B cell (primary cell): Measurements from ENCODE around the gene GPR75. TPM values are rescaled to one million over a fixed set of nuclear protein-coding genes. Genes with fewer than 3 reads are reported as not detected.

Source experiments
- ATAC-seq: fragments of 200-7000 bp; cut with Tn5 transposase; one replicate; pipeline ENCODE4 v1.10.0; 2021; ENCODE audit warnings: low read depth, mild to moderate bottlenecking, moderate number of reproducible peaks, moderate library complexity
- CTCF ChIA-PET: fragments of 350-600 bp; sonication (Branson Sonifier 250); formaldehyde crosslinking; loops from one replicate; lab custom pipeline; 2021; ENCODE audit warnings: antibody characterized with exemption, inconsistent platforms; lab: Charles Lee
- POLR2A ChIA-PET: fragments of 350-600 bp; sonication (Branson Sonifier 250); formaldehyde crosslinking; loops from one replicate; lab custom pipeline; 2021; ENCODE audit warnings: antibody characterized with exemption; lab: Charles Lee
- DNase-seq: peaks from one replicate; pipeline ENCODE4 v3.0.0; 2013
- H2AFZ ChIP-seq: 2 replicates; pipeline ENCODE4 v1.6.1; 2012; ENCODE audit warnings: mild to moderate bottlenecking, low read depth, low read length; ENCODE audit not compliant: insufficient read depth, poor library complexity, severe bottlenecking
- H3K27ac ChIP-seq, 2 donors: 1 replicate in 1 of 2; 2 replicates in 1 of 2; pipeline ENCODE4 v1.5.1; 2012 to 2013; ENCODE audit warnings: low read length in 2 of 2, mild to moderate bottlenecking in 2 of 2, moderate library complexity in 1 of 2
- H3K27me3 ChIP-seq, 4 experiments: fragments of 200-600 bp in 1 of 4; sonication (generic) in 1 of 4; replicated peaks in 1 of 4; 1 replicate in 2 of 4; 2 replicates in 2 of 4; pipeline versions ENCODE4 v1.6.1 to v1.7.0; 2013 to 2016; ENCODE audit warnings: low read length in 3 of 4, mild to moderate bottlenecking in 2 of 4, mixed read lengths in 1 of 4, moderate library complexity in 1 of 4; ENCODE audit not compliant: insufficient read depth in 4 of 4, control insufficient read depth in 3 of 4; ENCODE audit errors: control extremely low read depth in 1 of 4
- H3K36me3 ChIP-seq, 2 experiments: replicated peaks in 1 of 2; 1 replicate in 1 of 2; 2 replicates in 1 of 2; pipeline versions ENCODE4 v1.6.1 to v1.7.1; 2013; ENCODE audit warnings: low read length in 1 of 2; ENCODE audit not compliant: insufficient read depth in 2 of 2, control insufficient read depth in 1 of 2; ENCODE audit errors: control extremely low read depth in 1 of 2, extremely low read depth in 1 of 2
- H3K4me1 ChIP-seq, 2 donors: fragments of 200-600 bp in 1 of 2; sonication (generic) in 1 of 2; 1 replicate in 1 of 2; 2 replicates in 1 of 2; pipeline versions ENCODE4 v1.5.1 to v1.6.1; 2013 to 2017; ENCODE audit warnings: low read length in 2 of 2; ENCODE audit not compliant: control insufficient read depth in 2 of 2, insufficient read depth in 2 of 2
- H3K4me2 ChIP-seq: replicated peaks from 2 replicates; pipeline ENCODE3; 2012; ENCODE audit warnings: mild to moderate bottlenecking, low read depth, low read length; ENCODE audit not compliant: poor library complexity, severe bottlenecking
- H3K4me3 ChIP-seq, 5 experiments: fragments of 200-600 bp in 1 of 5; sonication (generic) in 1 of 5; 1 replicate in 3 of 5; 2 replicates in 2 of 5; pipeline versions ENCODE4 v1.5.1 to v1.7.0; 2011 to 2016; ENCODE audit warnings: low read length in 4 of 5, mild to moderate bottlenecking in 4 of 5, low read depth in 2 of 5, control low read depth in 1 of 5, moderate library complexity in 1 of 5; ENCODE audit not compliant: insufficient read depth in 1 of 5; ENCODE audit errors: control extremely low read depth in 1 of 5, extremely low read depth in 1 of 5
- H3K79me2 ChIP-seq: fragments of 200-600 bp; sonication (generic); one replicate; pipeline ENCODE4 v1.6.0; 2016; ENCODE audit warnings: low read length; ENCODE audit not compliant: control insufficient read depth, insufficient read depth
- H3K9ac ChIP-seq: fragments of 200-600 bp; sonication (generic); 2 replicates; pipeline ENCODE4 v1.6.1; 2017; ENCODE audit warnings: mild to moderate bottlenecking, low read length, moderate library complexity
- H3K9me3 ChIP-seq, 3 donors: one replicate each; pipeline versions ENCODE4 v1.6.1 to v1.7.1; 2013; ENCODE audit warnings: low read length in 2 of 3; ENCODE audit not compliant: control insufficient read depth in 2 of 3, insufficient read depth in 1 of 3; ENCODE audit errors: control extremely low read depth in 1 of 3
- H4K20me1 ChIP-seq: 2 replicates; pipeline ENCODE4 v1.6.0; 2012; ENCODE audit warnings: mild to moderate bottlenecking, low read length; ENCODE audit not compliant: insufficient read depth, control insufficient read depth, poor library complexity, severe bottlenecking
- H3K27ac Mint-ChIP-seq: one replicate; pipeline ENCODE4 v1.8.0; 2021; ENCODE audit warnings: mixed read lengths
- H3K27me3 Mint-ChIP-seq: one replicate; pipeline ENCODE4 v1.8.0; 2021; ENCODE audit warnings: mixed read lengths
- H3K4me1 Mint-ChIP-seq: one replicate; pipeline ENCODE4 v1.8.0; 2021; ENCODE audit warnings: mixed read lengths
- H3K4me3 Mint-ChIP-seq: one replicate; pipeline ENCODE4 v1.8.0; 2021; ENCODE audit warnings: mixed read lengths
- H3K9me3 Mint-ChIP-seq: one replicate; pipeline ENCODE4 v1.8.0; 2022; ENCODE audit warnings: mixed read lengths; ENCODE audit not compliant: insufficient read depth
- EZH2 ChIP-seq: IDR thresholded peaks from 2 replicates; pipeline ENCODE4 v1.6.1; 2012; ENCODE audit warnings: borderline replicate concordance, low read depth, mild to moderate bottlenecking, moderate library complexity, low read length; ENCODE audit not compliant: insufficient read depth, poor library complexity, severe bottlenecking
- WGBS: methylation state at CpG from one replicate; pipeline ENCODE4 v1.1.5; 2013; ENCODE audit warnings: missing lambda C conversion rate; ENCODE audit not compliant: insufficient coverage; 5-methylcytosine and 5-hydroxymethylcytosine counted together
- intact Hi-C: fragments of 100-400 bp; cut with micrococcal nuclease; formaldehyde crosslinking; loops from one replicate; pipeline ENCODE4 v1.10.0; 2022
- polyA plus RNA-seq: library from polyadenylated mRNA; depleted of rRNA; stranded (reverse); fragments of >200 nt; gene quantifications from 2 replicates; pipeline ENCODE4 v1.2.3, GENCODE V29; 2012
- total RNA-seq, 2 donors: library from RNA; stranded (reverse); fragments of 120-200 nt in 1 of 2; gene quantifications; 1 replicate in 1 of 2; 2 replicates in 1 of 2; pipeline versions ENCODE4 v1.2.3 to v1.2.4, GENCODE V29; 2013 to 2022
- TF ChIP-seq, protein P1 (sequence below): fragments of 200-600 bp; IDR thresholded peaks from one replicate; pipeline ENCODE4 v1.8.0; 2022; ENCODE audit warnings: antibody characterized with exemption, mild to moderate bottlenecking

The GPR75 gene
- total and polyA plus RNA-seq, 2 donors (not counting 1 experiment from before 2014, with no cell fraction given), result 5.1 to 5.9 TPM

- no peaks in the 10 kb centered on the region for H3K4me1 Mint-ChIP-seq
- Histone ChIP-seq H3K4me1 (no peaks in the 10 kb centered on the region), H3K27me3 (no peaks in the 10 kb centered on the region), H3K36me3 (peaks cover 7 to 34% of the 10 kb centered on the region in 2 experiments), H3K4me2 (no peak overlapping the region), H2AFZ (no peak overlapping the region), H3K4me3 (no peak overlapping the region), H4K20me1 (no peaks in the 10 kb centered on the region), H3K79me2 (no peaks in the 10 kb centered on the region), H3K9ac (no peak overlapping the region), H3K27ac (no peak overlapping the region), H3K9me3 (no peaks in the 10 kb centered on the region)
- WGBS, result no CpG with 5 or more reads among the region's 9 CpGs
- H3K9me3 Mint-ChIP-seq, result no peaks in the 10 kb centered on the region
- intact Hi-C loops, result no loop called here
- CTCF ChIA-PET, result no interaction called here
- no peak overlapping the region for H3K27ac Mint-ChIP-seq
- POLR2A ChIA-PET, result no interaction called here
- no peak overlapping the region for H3K4me3 Mint-ChIP-seq
- no peak for DNase-seq
- TF ChIP-seq, protein P1, sequence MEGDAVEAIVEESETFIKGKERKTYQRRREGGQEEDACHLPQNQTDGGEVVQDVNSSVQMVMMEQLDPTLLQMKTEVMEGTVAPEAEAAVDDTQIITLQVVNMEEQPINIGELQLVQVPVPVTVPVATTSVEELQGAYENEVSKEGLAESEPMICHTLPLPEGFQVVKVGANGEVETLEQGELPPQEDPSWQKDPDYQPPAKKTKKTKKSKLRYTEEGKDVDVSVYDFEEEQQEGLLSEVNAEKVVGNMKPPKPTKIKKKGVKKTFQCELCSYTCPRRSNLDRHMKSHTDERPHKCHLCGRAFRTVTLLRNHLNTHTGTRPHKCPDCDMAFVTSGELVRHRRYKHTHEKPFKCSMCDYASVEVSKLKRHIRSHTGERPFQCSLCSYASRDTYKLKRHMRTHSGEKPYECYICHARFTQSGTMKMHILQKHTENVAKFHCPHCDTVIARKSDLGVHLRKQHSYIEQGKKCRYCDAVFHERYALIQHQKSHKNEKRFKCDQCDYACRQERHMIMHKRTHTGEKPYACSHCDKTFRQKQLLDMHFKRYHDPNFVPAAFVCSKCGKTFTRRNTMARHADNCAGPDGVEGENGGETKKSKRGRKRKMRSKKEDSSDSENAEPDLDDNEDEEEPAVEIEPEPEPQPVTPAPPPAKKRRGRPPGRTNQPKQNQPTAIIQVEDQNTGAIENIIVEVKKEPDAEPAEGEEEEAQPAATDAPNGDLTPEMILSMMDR, result no peak
- TF ChIP-seq EZH2, result no peak
- no peaks in the 10 kb centered on the region for H3K27me3 Mint-ChIP-seq
- ATAC-seq, result no peak
These were observed 39.7 kb downstream of the GPR75 start for GRCh38 chr2:53820048-53820447.

DNA sequence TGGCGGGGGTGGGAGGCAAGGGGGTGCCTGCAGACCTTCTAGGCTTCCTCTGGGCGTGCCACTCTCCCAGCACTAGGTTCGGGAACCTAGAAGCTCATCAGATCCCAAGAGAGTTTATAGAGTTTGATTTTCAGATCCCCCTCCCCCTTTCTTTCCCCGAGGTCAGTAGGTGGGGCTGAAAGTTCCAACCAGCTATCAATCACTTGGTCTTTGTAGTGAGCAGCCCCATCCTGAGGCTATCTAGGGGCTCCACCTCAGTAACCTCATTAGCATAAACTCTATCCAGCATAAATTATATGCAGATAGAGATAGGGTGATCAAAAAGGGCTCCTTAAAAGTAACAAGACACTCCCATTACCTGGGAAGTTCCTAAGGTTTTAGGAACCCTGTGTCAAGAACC, 40.1 kb downstream of the GPR75 start:
- H3K4me3 Mint-ChIP-seq, result no peak overlapping the region
- Histone ChIP-seq H3K4me2 (no peak overlapping the region), H3K27me3 (no peaks in the 10 kb centered on the region), H3K4me1 (no peaks in the 10 kb centered on the region), H2AFZ (no peak overlapping the region), H3K9me3 (no peaks in the 10 kb centered on the region), H3K9ac (no peak overlapping the region), H3K36me3 (peaks cover 7 to 35% of the 10 kb centered on the region in 2 experiments), H3K27ac (no peak overlapping the region), H3K4me3 (no peak overlapping the region), H4K20me1 (no peaks in the 10 kb centered on the region), H3K79me2 (no peaks in the 10 kb centered on the region)
- H3K27ac Mint-ChIP-seq, result no peak overlapping the region
- 80% methylated on average over 1 of the region's 4 CpGs for WGBS
- ATAC-seq (no peak), DNase-seq (no peak)
- intact Hi-C loops, result no loop called here
- no peaks in the 10 kb centered on the region for H3K4me1 Mint-ChIP-seq
- ChIA-PET POLR2A (no interaction called here), CTCF (no interaction called here)
- H3K9me3 Mint-ChIP-seq, result no peaks in the 10 kb centered on the region
- TF ChIP-seq, protein P1, result no peak
- TF ChIP-seq EZH2, result no peak
- H3K27me3 Mint-ChIP-seq, result no peaks in the 10 kb centered on the region
